Transverse colon (tissue), 4 donors: ENCODE data around the gene C8A. TPM values are rescaled to one million over a fixed set of nuclear protein-coding genes. Genes with fewer than 3 reads are reported as not detected.

Experiments
- DNase-seq: peaks from one replicate; pipeline ENCODE4 v3.0.0-alpha.2; 2019
- H3K27ac ChIP-seq, 4 donors: fragments of 200-600 bp; sonication (generic); 2 replicates each; pipeline ENCODE4 v1.5.1; 2016 to 2018; ENCODE audit warnings: inconsistent platforms in 4 of 4
- H3K27me3 ChIP-seq: fragments of 200-600 bp; sonication (generic); 2 replicates; pipeline ENCODE4 v1.5.1; 2017; ENCODE audit warnings: inconsistent platforms
- H3K36me3 ChIP-seq, 4 donors: fragments of 200-600 bp; sonication (generic); 2 replicates each; pipeline ENCODE4 v1.5.1; 2017 to 2019; ENCODE audit warnings: inconsistent platforms in 4 of 4
- H3K4me1 ChIP-seq, 4 donors: fragments of 200-600 bp; sonication (generic); 2 replicates each; pipeline ENCODE4 v1.5.1; 2017 to 2020; ENCODE audit warnings: inconsistent platforms in 4 of 4
- H3K4me3 ChIP-seq, 4 donors: fragments of 200-600 bp; sonication (generic); 1 replicate in 1 of 4; 2 replicates in 3 of 4; pipeline versions ENCODE4 v1.5.1 to v1.6.1; 2017 to 2019; ENCODE audit warnings: inconsistent platforms in 4 of 4
- H3K9me3 ChIP-seq, 2 donors: fragments of 200-600 bp; sonication (generic); 2 replicates each; pipeline ENCODE4 v1.5.1; 2017 to 2019; ENCODE audit warnings: inconsistent platforms in 2 of 2
- CTCF ChIP-seq, 5 experiments: fragments of 200-600 bp in 3 of 5; fragments of 450-650 bp in 2 of 5; sonication (generic) in 3 of 5; IDR thresholded peaks; 1 replicate in 2 of 5; 2 replicates in 3 of 5; pipeline ENCODE4 v1.5.1; 2016 to 2017; ENCODE audit warnings: antibody characterized with exemption in 5 of 5, inconsistent platforms in 3 of 5, mild to moderate bottlenecking in 2 of 5, moderate library complexity in 1 of 5
- EP300 ChIP-seq: sonication (generic); formaldehyde crosslinking; IDR thresholded peaks from one replicate; pipeline ENCODE4 v1.6.1; 2017; ENCODE audit warnings: antibody characterized with exemption, low read depth
- POLR2A ChIP-seq: fragments of 450-650 bp; IDR thresholded peaks from one replicate; pipeline ENCODE4 v1.6.1; 2016; ENCODE audit warnings: antibody characterized with exemption, mild to moderate bottlenecking, moderate library complexity
- POLR2AphosphoS5 ChIP-seq, 3 donors: sonication (generic); formaldehyde crosslinking; IDR thresholded peaks; one replicate each; pipeline ENCODE4 v1.6.1; 2016; ENCODE audit warnings: antibody characterized with exemption in 3 of 3
- WGBS, 2 donors: methylation state at CpG; one replicate each; pipeline ENCODE4 v1.1.5; 2018; ENCODE audit warnings: low coverage in 1 of 2; 5-methylcytosine and 5-hydroxymethylcytosine counted together
- in situ Hi-C, 4 donors: fragments of 200-750 bp; cut with MboI; loops; one replicate each; pipeline versions ENCODE4 v1.15.0 to v1.15.1; 2017; ENCODE audit warnings: low sequenced_read_pairs in 3 of 4, low pct_ligation_motif_present in 1 of 4, low pct_unique_long_range_greater_than_20kb in 1 of 4
- intact Hi-C: fragments of 100-400 bp; cut with DNase I; formaldehyde crosslinking; loops from one replicate; pipeline ENCODE4 v1.15.1; 2023; ENCODE audit warnings: low total_unique reads
- total RNA-seq, 4 donors: library from RNA; depleted of rRNA; stranded (reverse); fragments of >200 nt; gene quantifications; one replicate each; pipeline ENCODE4 v1.1.0, GENCODE V29; 2016

C8A gene
- total RNA-seq, 4 donors from 2014 or later: not detected

GRCh38 chr1:56850922-56851321, 3.7 kb upstream of the C8A start:
- in situ Hi-C loops: no loop called here
- Histone ChIP-seq H3K27me3 (no peaks in the 10 kb centered on the region), H3K27ac (no peak overlapping the region), H3K4me1 (no peaks in the 10 kb centered on the region), H3K4me3 (no peak overlapping the region), H3K36me3 (no peaks in the 10 kb centered on the region), H3K9me3 (no peaks in the 10 kb centered on the region)
- intact Hi-C loops: no loop called here
- WGBS, 2 donors: 69 to 100% methylated on average over 1 to 5 of the region's 5 CpGs
- TF ChIP-seq POLR2AphosphoS5 (IDR thresholded peaks at IDR 0.05) (no peak), EP300 (no peak), CTCF (IDR thresholded peaks at IDR 0.05) (no peak), POLR2A (no peak)
- no peak for DNase-seq

DNA sequence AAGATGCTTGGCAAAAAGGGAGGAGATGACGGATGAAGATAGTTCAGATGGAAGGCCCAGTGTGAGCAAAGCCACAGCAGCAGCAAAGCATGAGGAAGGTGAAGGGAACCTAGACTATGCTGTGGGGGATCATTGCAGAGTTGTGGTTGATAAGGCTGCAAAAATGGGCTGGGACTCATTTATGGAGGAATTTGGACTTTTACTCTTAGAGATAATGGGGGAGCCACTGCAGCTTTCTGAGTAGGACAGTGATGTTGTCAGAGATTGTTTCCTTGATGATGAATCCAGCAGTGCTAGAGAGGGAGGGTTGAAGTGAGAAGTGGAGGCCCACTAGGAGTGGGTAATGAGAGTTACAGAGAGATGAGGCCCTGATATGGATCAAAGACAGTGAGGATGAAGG, 2.1 kb upstream of the C8A start:
- no peaks in the 10 kb centered on the region for H3K36me3 ChIP-seq
- H3K9me3 ChIP-seq: no peaks in the 10 kb centered on the region
- DNase-seq: no peak
- no peak for TF ChIP-seq CTCF (IDR thresholded peaks at IDR 0.05)
- in situ Hi-C loops: no loop called here
- 0 to 44% methylated on average over 1 of the region's 1 CpG for WGBS, 2 donors
- no peak overlapping the region for H3K27ac ChIP-seq
- intact Hi-C loops: no loop called here
- H3K4me3 ChIP-seq: no peak overlapping the region
- no peaks in the 10 kb centered on the region for H3K27me3 ChIP-seq
- no peaks in the 10 kb centered on the region for H3K4me1 ChIP-seq

DNA sequence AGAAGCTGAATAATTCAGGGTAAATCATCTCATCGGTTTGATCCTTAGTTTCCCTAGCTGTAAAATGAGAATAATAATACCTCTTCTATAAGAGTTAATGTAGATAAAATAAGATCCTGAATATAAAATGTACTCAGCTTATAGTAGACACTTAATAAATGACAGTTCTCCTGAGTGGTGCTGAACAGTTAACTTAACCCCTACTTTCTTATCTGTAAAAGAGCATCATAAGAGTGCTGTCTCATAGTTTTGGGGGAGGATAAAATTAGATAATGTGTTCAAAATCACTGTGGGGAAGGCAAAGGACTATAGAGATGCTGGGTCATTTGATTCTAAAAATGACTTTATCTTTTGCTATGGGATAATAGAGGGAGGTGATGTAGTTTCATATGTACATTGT, 593 bp downstream of the C8A start:
- DNase-seq: no peak
- WGBS, 2 donors: 70 to 94% methylated on average over 1 of the region's 1 CpG
- Histone ChIP-seq H3K36me3 (no peaks in the 10 kb centered on the region), H3K27ac (no peak overlapping the region), H3K4me1 (no peaks in the 10 kb centered on the region), H3K27me3 (no peaks in the 10 kb centered on the region), H3K9me3 (no peaks in the 10 kb centered on the region), H3K4me3 (no peak overlapping the region)
- intact Hi-C loops: no loop called here
- TF ChIP-seq EP300 (no peak), CTCF (IDR thresholded peaks at IDR 0.05) (no peak)
- in situ Hi-C loops: no loop called here

DNA sequence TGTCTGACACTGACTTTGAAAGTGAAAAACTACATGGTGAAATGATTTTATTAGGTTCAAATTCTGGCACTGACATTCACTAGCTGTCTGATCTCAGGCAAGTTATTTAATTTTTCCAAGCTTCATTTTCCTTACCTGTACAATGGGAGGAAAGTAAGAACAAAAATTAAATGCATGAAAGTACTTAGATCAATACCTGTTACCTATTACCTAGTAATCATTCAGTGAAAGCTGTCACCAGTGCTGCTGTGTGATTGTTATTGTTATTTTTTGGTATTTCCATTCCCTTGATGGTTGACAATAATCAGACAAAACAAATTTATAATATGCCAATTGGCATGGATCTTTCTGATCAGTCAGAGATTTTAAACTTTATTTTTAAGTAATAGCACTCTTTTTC, 1.6 kb downstream of the C8A start:
- intact Hi-C loops (no loop called here), in situ Hi-C loops (no loop called here)
- no peaks in the 10 kb centered on the region for H3K9me3 ChIP-seq
- H3K27me3 ChIP-seq: no peaks in the 10 kb centered on the region
- no peaks in the 10 kb centered on the region for H3K4me1 ChIP-seq
- no peak for DNase-seq
- no peaks in the 10 kb centered on the region for H3K36me3 ChIP-seq
- H3K27ac ChIP-seq: no peak overlapping the region
- H3K4me3 ChIP-seq: no peak overlapping the region
- TF ChIP-seq CTCF (IDR thresholded peaks at IDR 0.05) (no peak), EP300 (no peak), POLR2AphosphoS5 (IDR thresholded peaks at IDR 0.05) (no peak)
